Measurements from ENCODE around the gene ZPLD1. TPM values are rescaled to one million over a fixed set of nuclear protein-coding genes. Genes with fewer than 3 reads are reported as not detected.

Gene ZPLD1
- total RNA-seq, 1 donor from 2014 or later = not detected

- intact Hi-C loops (cut with micrococcal nuclease) = no loop called here
These were observed 92.0 kb downstream of the ZPLD1 start for GRCh38 chr3:102526865-102527264.

- intact Hi-C loops (cut with micrococcal nuclease) = no loop called here
These were observed 93.9 kb downstream of the ZPLD1 start for GRCh38 chr3:102528727-102529126.
